GM12878 (cell line): ENCODE results near the gene NT5DC4. TPM values are rescaled to one million over a fixed set of nuclear protein-coding genes. Genes with fewer than 3 reads are reported as not detected.

Experiments used
- ATAC-seq: fragments of 200-7000 bp; cut with Tn5 transposase; 3 replicates; pipeline ENCODE4 v1.9.1; 2020; ENCODE audit warnings: mild to moderate bottlenecking, moderate library complexity
- BruUV-seq: library from RNA; stranded (reverse); fragments of 400-500 nt; replicated peaks from 2 replicates; lab custom pipeline; 2021; lab: Mats Ljungman, UMichigan
- CTCF ChIA-PET: fragments of 300-600 bp; sonication (Branson Sonifier 250); formaldehyde crosslinking; extraction: SDS; loops from one replicate; lab custom pipeline; 2021; ENCODE audit warnings: inconsistent platforms; lab: Yijun Ruan, JAX
- POLR2A ChIA-PET: fragments of 350-600 bp; formaldehyde crosslinking; extraction: SDS; loops from one replicate; lab custom pipeline; 2021; ENCODE audit warnings: inconsistent platforms; lab: Charles Lee
- RAD21 ChIA-PET: fragments of 300-600 bp; sonication (Branson Sonifier 250); formaldehyde crosslinking; loops from one replicate; lab custom pipeline; 2023; ENCODE audit warnings: antibody characterized with exemption; ENCODE audit not compliant: unreplicated experiment; lab: Charles Lee
- SMC1A ChIA-PET: fragments of 300-600 bp; sonication (Branson Sonifier 250); formaldehyde crosslinking; loops from one replicate; lab custom pipeline; 2023; ENCODE audit not compliant: unreplicated experiment, uncharacterized antibody; lab: Charles Lee
- DNase-seq: peaks from one replicate; pipeline ENCODE4 v3.0.0-alpha.2; 2011; ENCODE audit warnings: low read depth, low spot score
- FAIRE-seq: peaks from 3 replicates; lab custom pipeline; 2011; peaks lifted over from hg19 to GRCh38; lab: Jason Lieb, UNC
- H2AFZ ChIP-seq: 2 replicates; pipeline ENCODE4 v1.6.0; 2011; ENCODE audit warnings: low read depth, low read length, control low read depth; ENCODE audit not compliant: control insufficient read depth
- H3K27ac ChIP-seq: 2 replicates; pipeline ENCODE4 v1.5.1; 2011; ENCODE audit warnings: control low read depth; ENCODE audit not compliant: control insufficient read depth, insufficient read depth
- H3K27me3 ChIP-seq, 2 experiments: replicated peaks in 1 of 2; 2 replicates each; pipeline versions ENCODE4 v1.6.0 to v1.6.1; 2011; ENCODE audit warnings: low read length in 1 of 2; ENCODE audit not compliant: control insufficient read depth in 2 of 2, insufficient read depth in 2 of 2
- H3K36me3 ChIP-seq, 2 experiments: 2 replicates each; pipeline ENCODE4 v1.5.1; 2011; ENCODE audit warnings: low read length in 1 of 2; ENCODE audit not compliant: control insufficient read depth in 2 of 2, insufficient read depth in 2 of 2
- H3K4me1 ChIP-seq: 2 replicates; pipeline ENCODE4 v1.6.1; 2011; ENCODE audit warnings: mild to moderate bottlenecking, low read length, moderate library complexity, mixed read lengths; ENCODE audit not compliant: control insufficient read depth, insufficient read depth
- H3K4me2 ChIP-seq: 2 replicates; pipeline ENCODE4 v1.6.0; 2011; ENCODE audit warnings: control low read depth; ENCODE audit not compliant: control insufficient read depth, insufficient read depth
- H3K4me3 ChIP-seq: fragments of 200-600 bp; sonication (generic); 2 replicates; pipeline ENCODE4 v1.5.1; 2016
- H3K79me2 ChIP-seq: 2 replicates; pipeline ENCODE4 v1.6.0; 2011; ENCODE audit warnings: low read length; ENCODE audit not compliant: control insufficient read depth, insufficient read depth
- H3K9ac ChIP-seq: 2 replicates; pipeline ENCODE4 v1.8.0; 2011; ENCODE audit warnings: low read length, control low read depth, mixed read lengths; ENCODE audit not compliant: control insufficient read depth, insufficient read depth
- H3K9me3 ChIP-seq: replicated peaks from 3 replicates; pipeline ENCODE4 v1.5.1; 2011; ENCODE audit warnings: mild to moderate bottlenecking, low read length; ENCODE audit not compliant: control insufficient read depth, insufficient read depth
- H4K20me1 ChIP-seq: 2 replicates; pipeline ENCODE4 v1.6.0; 2011; ENCODE audit not compliant: control insufficient read depth, insufficient read depth
- CHD2 ChIP-seq: IDR thresholded peaks from 2 replicates; pipeline ENCODE4 v1.6.1; 2011; ENCODE audit warnings: low read depth, low read length, improper control_type of control experiment, borderline replicate concordance
- CREM ChIP-seq: IDR thresholded peaks from 2 replicates; pipeline ENCODE4 v1.6.1; 2014; ENCODE audit warnings: antibody characterized with exemption, low read depth
- EED ChIP-seq: sonication (generic); IDR thresholded peaks from 2 replicates; pipeline ENCODE4 v1.6.1; 2016; ENCODE audit warnings: antibody characterized with exemption, low read depth
- ELK1 ChIP-seq: IDR thresholded peaks from 2 replicates; pipeline ENCODE4 v1.6.1; 2012; ENCODE audit warnings: low read depth, low read length, improper control_type of control experiment
- EZH2 ChIP-seq: IDR thresholded peaks from 2 replicates; pipeline ENCODE4 v1.6.1; 2012; ENCODE audit warnings: low read depth, mild to moderate bottlenecking, control low read depth, inconsistent platforms, low read length, borderline replicate concordance; ENCODE audit not compliant: control insufficient read depth
- GABPA ChIP-seq: IDR thresholded peaks from 2 replicates; pipeline ENCODE4 v1.6.1; 2014; ENCODE audit warnings: antibody characterized with exemption, low read depth, mild to moderate bottlenecking, inconsistent platforms
- HCFC1 ChIP-seq: fragments of 150-350 bp; IDR thresholded peaks from 2 replicates; pipeline ENCODE4 v1.6.1; 2014; ENCODE audit warnings: low read length
- IKZF1 ChIP-seq: fragments of 450-650 bp; conservative IDR thresholded peaks from 2 replicates; pipeline ENCODE4 v1.6.1; 2017; ENCODE audit warnings: antibody characterized with exemption, mild to moderate bottlenecking
- IRF3 ChIP-seq: fragments of 450-650 bp; IDR thresholded peaks from 2 replicates; pipeline ENCODE4 v1.6.1; 2014; ENCODE audit warnings: mild to moderate bottlenecking
- MYC ChIP-seq: IDR thresholded peaks from 2 replicates; pipeline ENCODE4 v1.6.1; 2011; ENCODE audit warnings: mild to moderate bottlenecking, low read length, moderate library complexity, inconsistent platforms; ENCODE audit not compliant: insufficient read depth, insufficient replicate concordance, insufficient read length, severe bottlenecking
- RAD51 ChIP-seq: fragments of 450-650 bp; IDR thresholded peaks from 2 replicates; pipeline ENCODE4 v1.6.1; 2016; ENCODE audit warnings: moderate library complexity, mild to moderate bottlenecking, inconsistent platforms
- RFX5 ChIP-seq: IDR thresholded peaks from 2 replicates; pipeline ENCODE4 v1.6.1; 2011; ENCODE audit warnings: low read depth, low read length, improper control_type of control experiment
- SIN3A ChIP-seq: IDR thresholded peaks from 2 replicates; pipeline ENCODE4 v1.6.1; 2012; ENCODE audit warnings: low read depth, low read length, improper control_type of control experiment
- SMAD5 ChIP-seq: IDR thresholded peaks from 2 replicates; pipeline ENCODE4 v1.6.1; 2016; ENCODE audit warnings: antibody characterized with exemption, low read depth
- WGBS: methylation state at CpG from one replicate; pipeline ENCODE4 v1.1.6; 2016; ENCODE audit warnings: low lambda C conversion rate; ENCODE audit not compliant: insufficient replicate concordance, insufficient coverage; ENCODE audit errors: missing lambda C conversion rate; 5-methylcytosine and 5-hydroxymethylcytosine counted together
- in situ Hi-C: fragments of 300-500 bp; cut with MboI; formaldehyde crosslinking; loops from 9 replicates; pipeline ENCODE4 v1.14.3; 2018; ENCODE audit warnings: mixed read lengths
- intact Hi-C: fragments of 100-400 bp; cut with micrococcal nuclease; formaldehyde crosslinking; loops from one replicate; pipeline ENCODE4 v1.14.2; 2022; ENCODE audit not compliant: unreplicated experiment
- polyA plus RNA-seq, 11 experiments: library from polyadenylated mRNA; depleted of rRNA in 4 of 11; unstranded in 6 of 11; stranded (reverse) in 5 of 11; fragments of >200 nt; fragmentation: Nextera tagmentation in 4 of 11; fragmentation: Illumina TruSeq in 1 of 11; extraction: Ambion mirVana in 4 of 11; extraction: Trizol in 1 of 11; gene quantifications; 1 replicate in 1 of 11; 2 replicates in 10 of 11; pipeline versions ENCODE4 v1.2.1 to v1.2.3, GENCODE V29; 2011 to 2016; ENCODE audit warnings: inconsistent platforms in 2 of 11, missing spikeins in 2 of 11, low read depth in 1 of 11
- total RNA-seq, 4 experiments: library from RNA; depleted of rRNA in 3 of 4; stranded (reverse); fragments of >200 nt in 3 of 4; fragmentation: Illumina TruSeq in 1 of 4; extraction: Trizol in 1 of 4; gene quantifications; 2 replicates each; pipeline versions ENCODE4 v1.2.1 to v1.2.3, GENCODE V29; 2013 to 2021
- TF ChIP-seq, protein P1 (sequence below): fragments of 450-650 bp; IDR thresholded peaks from 2 replicates; pipeline ENCODE4 v1.6.1; 2017; ENCODE audit warnings: borderline replicate concordance
- TF ChIP-seq, protein P2 (sequence below): IDR thresholded peaks from 2 replicates; pipeline ENCODE4 v1.6.1; 2011; ENCODE audit warnings: low read depth, low read length, improper control_type of control experiment, borderline replicate concordance
- TF ChIP-seq, protein P3 (sequence below): fragments of 450-650 bp; formaldehyde crosslinking; IDR thresholded peaks from 2 replicates; pipeline ENCODE4 v1.4.0; 2022; ENCODE audit warnings: mild to moderate bottlenecking, moderate library complexity

Gene NT5DC4
- total and polyA plus RNA-seq, 10 of the 15 experiments (the other 5 are each of a cell fraction or from before 2014, with no cell fraction given) = 0.04 to 2.6 (median 0.32) TPM; not detected in 2

GRCh38 chr2:112733456-112733855 lies 12.6 kb downstream of the NT5DC4 start:
- 78% methylated on average over 4 of the region's 4 CpGs for WGBS

More at GRCh38 chr2:112733456-112733855, 12.6 kb downstream of the NT5DC4 start:
- ChIA-PET RAD21 (interaction anchor here (1.6 kb wide), 1 partner anchor 208 kb away, joined by 9 read pairs; no protein-coding TSS in a partner anchor), SMC1A (interaction anchor here (1.6 to 2.9 kb wide), 2 partner anchors 15 to 208 kb away, joined by 6 to 11 read pairs; no protein-coding TSS in a partner anchor), POLR2A (interaction anchor here (0.6 to 0.7 kb wide), 2 partner anchors 17 to 300 kb away, joined by 3 to 4 read pairs; partner anchors contain the start of gene RGPD8), CTCF (interaction anchor here (10.4 to 12.8 kb wide), 2 partner anchors 103 to 208 kb away, joined by 106 to 671 read pairs; no protein-coding TSS in a partner anchor)
- H3K4me1 ChIP-seq = peaks cover under 1% of the 10 kb centered on the region; the same call in 1 of the 2 replicates
- peaks cover 0 to 4% of the 10 kb centered on the region in 2 experiments; a peak in 1 of 4 replicates for H3K36me3 ChIP-seq
- intact Hi-C loops = no loop called here
- no peak for ATAC-seq
- H3K79me2 ChIP-seq = no peaks in the 10 kb centered on the region
- no peak overlapping the region for H3K9ac ChIP-seq
- H3K27me3 ChIP-seq = no peaks in the 10 kb centered on the region
- H3K4me3 ChIP-seq = no peak overlapping the region
- H3K4me2 ChIP-seq = no peak overlapping the region
- H2AFZ ChIP-seq = no peak overlapping the region
- H3K9me3 ChIP-seq = no peaks in the 10 kb centered on the region
- TF ChIP-seq CHD2 (no peak), CREM (no peak), IRF3 (no peak), HCFC1 (no peak), GABPA (no peak), MYC (no peak), SMAD5 (no peak), EZH2 (no peak), SIN3A (no peak), ELK1 (no peak), RAD51 (no peak), IKZF1 (no peak), RFX5 (no peak), EED (no peak)
- TF ChIP-seq, protein P1, sequence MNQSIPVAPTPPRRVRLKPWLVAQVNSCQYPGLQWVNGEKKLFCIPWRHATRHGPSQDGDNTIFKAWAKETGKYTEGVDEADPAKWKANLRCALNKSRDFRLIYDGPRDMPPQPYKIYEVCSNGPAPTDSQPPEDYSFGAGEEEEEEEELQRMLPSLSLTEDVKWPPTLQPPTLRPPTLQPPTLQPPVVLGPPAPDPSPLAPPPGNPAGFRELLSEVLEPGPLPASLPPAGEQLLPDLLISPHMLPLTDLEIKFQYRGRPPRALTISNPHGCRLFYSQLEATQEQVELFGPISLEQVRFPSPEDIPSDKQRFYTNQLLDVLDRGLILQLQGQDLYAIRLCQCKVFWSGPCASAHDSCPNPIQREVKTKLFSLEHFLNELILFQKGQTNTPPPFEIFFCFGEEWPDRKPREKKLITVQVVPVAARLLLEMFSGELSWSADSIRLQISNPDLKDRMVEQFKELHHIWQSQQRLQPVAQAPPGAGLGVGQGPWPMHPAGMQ = no peak
- TF ChIP-seq, protein P2, sequence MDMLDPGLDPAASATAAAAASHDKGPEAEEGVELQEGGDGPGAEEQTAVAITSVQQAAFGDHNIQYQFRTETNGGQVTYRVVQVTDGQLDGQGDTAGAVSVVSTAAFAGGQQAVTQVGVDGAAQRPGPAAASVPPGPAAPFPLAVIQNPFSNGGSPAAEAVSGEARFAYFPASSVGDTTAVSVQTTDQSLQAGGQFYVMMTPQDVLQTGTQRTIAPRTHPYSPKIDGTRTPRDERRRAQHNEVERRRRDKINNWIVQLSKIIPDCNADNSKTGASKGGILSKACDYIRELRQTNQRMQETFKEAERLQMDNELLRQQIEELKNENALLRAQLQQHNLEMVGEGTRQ = no peak
- TF ChIP-seq, protein P3, sequence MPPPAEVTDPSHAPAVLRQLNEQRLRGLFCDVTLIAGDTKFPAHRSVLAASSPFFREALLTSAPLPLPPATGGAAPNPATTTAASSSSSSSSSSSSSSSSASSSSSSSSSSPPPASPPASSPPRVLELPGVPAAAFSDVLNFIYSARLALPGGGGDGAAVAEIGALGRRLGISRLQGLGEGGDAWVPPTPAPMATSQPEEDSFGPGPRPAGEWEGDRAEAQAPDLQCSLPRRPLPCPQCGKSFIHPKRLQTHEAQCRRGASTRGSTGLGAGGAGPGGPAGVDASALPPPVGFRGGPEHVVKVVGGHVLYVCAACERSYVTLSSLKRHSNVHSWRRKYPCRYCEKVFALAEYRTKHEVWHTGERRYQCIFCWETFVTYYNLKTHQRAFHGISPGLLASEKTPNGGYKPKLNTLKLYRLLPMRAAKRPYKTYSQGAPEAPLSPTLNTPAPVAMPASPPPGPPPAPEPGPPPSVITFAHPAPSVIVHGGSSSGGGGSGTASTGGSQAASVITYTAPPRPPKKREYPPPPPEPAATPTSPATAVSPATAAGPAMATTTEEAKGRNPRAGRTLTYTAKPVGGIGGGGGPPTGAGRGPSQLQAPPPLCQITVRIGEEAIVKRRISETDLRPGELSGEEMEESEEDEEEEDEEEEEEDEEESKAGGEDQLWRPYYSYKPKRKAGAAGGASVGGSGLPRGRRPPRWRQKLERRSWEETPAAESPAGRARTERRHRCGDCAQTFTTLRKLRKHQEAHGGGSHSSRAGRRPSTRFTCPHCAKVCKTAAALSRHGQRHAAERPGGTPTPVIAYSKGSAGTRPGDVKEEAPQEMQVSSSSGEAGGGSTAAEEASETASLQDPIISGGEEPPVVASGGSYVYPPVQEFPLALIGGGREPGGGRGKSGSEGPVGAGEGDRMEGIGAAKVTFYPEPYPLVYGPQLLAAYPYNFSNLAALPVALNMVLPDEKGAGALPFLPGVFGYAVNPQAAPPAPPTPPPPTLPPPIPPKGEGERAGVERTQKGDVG = no peak
- H4K20me1 ChIP-seq = no peaks in the 10 kb centered on the region
- no peak overlapping the region for H3K27ac ChIP-seq
- FAIRE-seq = no peak
- BruUV-seq = no TSS peak
- in situ Hi-C loops = no loop called here
- DNase-seq = no peak
